RWPE1 (cell line): ENCODE measurements around the gene NCOA5.

Experiments
- CTCF ChIA-PET: fragments of 350-600 bp; sonication (Branson Sonifier 250); formaldehyde crosslinking; extraction: SDS; loops from one replicate; lab custom pipeline; 2021; lab: Yijun Ruan, JAX
- POLR2A ChIA-PET: fragments of 400-600 bp; formaldehyde crosslinking; extraction: SDS; loops from one replicate; lab custom pipeline; 2020; ENCODE audit warnings: antibody characterized with exemption; ENCODE audit not compliant: low non-redundant PET; lab: Yijun Ruan, JAX
- DNase-seq: peaks from one replicate; pipeline ENCODE4 v3.0.0; 2012; ENCODE audit warnings: low spot score
- H3K27ac ChIP-seq: fragments of 450-650 bp; 2 replicates; pipeline ENCODE4 v1.5.1; 2017
- TF ChIP-seq, protein P1 (sequence below): fragments of 450-650 bp; conservative IDR thresholded peaks from 2 replicates; pipeline ENCODE4 v1.5.1; 2017; ENCODE audit warnings: low read depth, mild to moderate bottlenecking

Gene NCOA5

DNA sequence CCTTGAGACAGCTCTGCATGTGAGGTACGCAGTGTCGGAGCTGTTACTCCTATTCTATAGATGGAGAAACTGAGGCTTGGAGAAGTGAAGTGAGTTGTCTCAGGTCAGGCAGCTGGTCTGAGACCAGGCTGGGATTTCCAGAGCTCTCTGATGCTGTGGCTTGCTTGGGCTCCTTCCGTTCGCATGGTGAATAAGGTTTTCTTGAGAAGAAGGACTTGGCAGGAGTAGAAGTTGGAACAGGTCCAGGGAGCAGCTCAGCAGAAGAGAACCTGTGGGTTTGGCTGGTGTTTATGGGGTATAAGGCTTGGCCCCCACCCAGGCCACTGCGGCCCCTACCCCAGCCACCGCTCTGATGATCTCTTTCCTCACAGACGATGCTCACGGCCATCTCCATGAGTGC is 53.4 kb downstream of the NCOA5 start:
- ChIA-PET POLR2A (no interaction called here), CTCF (interaction anchor here (0.6 to 0.7 kb wide), 3 partner anchors 16 to 443 kb away, joined by 3 read pairs; no protein-coding TSS in a partner anchor)
- TF ChIP-seq, protein P1, sequence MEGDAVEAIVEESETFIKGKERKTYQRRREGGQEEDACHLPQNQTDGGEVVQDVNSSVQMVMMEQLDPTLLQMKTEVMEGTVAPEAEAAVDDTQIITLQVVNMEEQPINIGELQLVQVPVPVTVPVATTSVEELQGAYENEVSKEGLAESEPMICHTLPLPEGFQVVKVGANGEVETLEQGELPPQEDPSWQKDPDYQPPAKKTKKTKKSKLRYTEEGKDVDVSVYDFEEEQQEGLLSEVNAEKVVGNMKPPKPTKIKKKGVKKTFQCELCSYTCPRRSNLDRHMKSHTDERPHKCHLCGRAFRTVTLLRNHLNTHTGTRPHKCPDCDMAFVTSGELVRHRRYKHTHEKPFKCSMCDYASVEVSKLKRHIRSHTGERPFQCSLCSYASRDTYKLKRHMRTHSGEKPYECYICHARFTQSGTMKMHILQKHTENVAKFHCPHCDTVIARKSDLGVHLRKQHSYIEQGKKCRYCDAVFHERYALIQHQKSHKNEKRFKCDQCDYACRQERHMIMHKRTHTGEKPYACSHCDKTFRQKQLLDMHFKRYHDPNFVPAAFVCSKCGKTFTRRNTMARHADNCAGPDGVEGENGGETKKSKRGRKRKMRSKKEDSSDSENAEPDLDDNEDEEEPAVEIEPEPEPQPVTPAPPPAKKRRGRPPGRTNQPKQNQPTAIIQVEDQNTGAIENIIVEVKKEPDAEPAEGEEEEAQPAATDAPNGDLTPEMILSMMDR: no peak
- no peak for DNase-seq
- no peak overlapping the region for H3K27ac ChIP-seq

DNA sequence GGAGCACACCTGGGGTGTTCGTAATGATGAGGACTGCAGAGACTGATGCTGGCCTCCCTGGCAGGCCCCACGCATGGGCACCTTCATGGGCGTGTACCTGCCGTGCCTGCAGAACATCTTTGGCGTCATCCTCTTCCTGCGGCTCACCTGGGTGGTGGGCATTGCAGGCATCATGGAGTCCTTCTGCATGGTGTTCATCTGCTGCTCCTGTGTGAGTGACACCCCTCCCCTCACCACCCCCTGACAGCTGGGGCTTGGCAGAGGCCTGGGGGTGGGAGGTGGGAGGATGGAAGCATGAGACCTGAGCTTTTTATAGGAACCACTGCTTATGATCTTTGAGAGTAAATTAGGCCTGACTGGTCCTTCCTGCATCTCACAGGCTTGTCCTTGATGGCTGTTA is 54.0 kb downstream of the NCOA5 start:
- DNase-seq: no peak

DNA sequence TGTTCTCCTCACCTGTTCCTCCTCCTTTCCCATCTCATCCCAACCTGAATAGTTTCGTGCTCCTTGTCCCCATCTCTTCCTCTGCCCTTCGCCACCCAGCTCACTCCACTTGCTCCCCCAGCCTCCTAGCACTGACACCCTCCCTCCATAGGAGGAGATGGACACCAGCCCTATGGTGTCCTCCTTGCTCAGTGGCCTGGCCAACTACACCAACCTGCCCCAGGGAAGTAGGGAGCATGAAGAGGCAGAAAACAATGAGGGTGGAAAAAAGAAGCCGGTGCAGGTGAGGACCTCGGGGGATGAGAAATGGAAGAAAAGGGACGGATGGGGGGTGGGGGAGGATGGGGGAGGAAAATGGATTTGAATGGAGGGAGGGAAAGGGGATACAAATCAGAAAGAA is 54.5 kb downstream of the NCOA5 start:
- H3K27ac ChIP-seq: no peak overlapping the region
- DNase-seq: no peak
- POLR2A ChIA-PET: no interaction called here
- CTCF ChIA-PET: interaction anchor here (0.7 kb wide), 1 partner anchor 24 kb away, joined by 8 read pairs; no protein-coding TSS in a partner anchor
- TF ChIP-seq, protein P1: no peak

More for the DNA sequence above, 54.0 kb downstream of the NCOA5 start:
- POLR2A ChIA-PET: no interaction called here
- CTCF ChIA-PET: interaction anchor here (0.6 to 0.7 kb wide), 2 partner anchors 16 to 23 kb away, joined by 3 to 8 read pairs; no protein-coding TSS in a partner anchor
- TF ChIP-seq, protein P1: no peak
- H3K27ac ChIP-seq: no peak overlapping the region

DNA sequence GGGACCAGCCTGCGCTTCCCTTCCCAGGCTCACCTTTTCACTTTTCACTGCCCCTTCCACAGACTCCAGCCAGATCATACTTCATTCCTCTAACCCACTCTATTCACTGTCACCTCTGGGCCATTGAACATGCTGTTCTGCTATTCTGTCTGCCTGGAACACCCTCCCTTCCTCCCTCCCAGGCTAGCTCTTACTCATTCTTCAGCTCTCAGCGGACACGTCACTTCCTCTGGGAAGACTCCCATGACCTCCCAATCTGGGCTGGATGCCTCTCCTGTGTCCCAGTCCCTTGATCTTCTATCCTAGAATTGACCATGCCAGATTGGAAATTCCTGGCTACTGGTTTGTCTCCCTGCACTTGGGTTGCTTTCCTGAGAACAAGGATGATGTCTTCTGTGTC is 55.7 kb downstream of the NCOA5 start:
- DNase-seq: no peak
- CTCF ChIA-PET: interaction anchor here (1.5 kb wide), 1 partner anchor 21 kb away, joined by 3 read pairs; no protein-coding TSS in a partner anchor
- POLR2A ChIA-PET: no interaction called here
- H3K27ac ChIP-seq: no peak overlapping the region
- TF ChIP-seq, protein P1: no peak

DNA sequence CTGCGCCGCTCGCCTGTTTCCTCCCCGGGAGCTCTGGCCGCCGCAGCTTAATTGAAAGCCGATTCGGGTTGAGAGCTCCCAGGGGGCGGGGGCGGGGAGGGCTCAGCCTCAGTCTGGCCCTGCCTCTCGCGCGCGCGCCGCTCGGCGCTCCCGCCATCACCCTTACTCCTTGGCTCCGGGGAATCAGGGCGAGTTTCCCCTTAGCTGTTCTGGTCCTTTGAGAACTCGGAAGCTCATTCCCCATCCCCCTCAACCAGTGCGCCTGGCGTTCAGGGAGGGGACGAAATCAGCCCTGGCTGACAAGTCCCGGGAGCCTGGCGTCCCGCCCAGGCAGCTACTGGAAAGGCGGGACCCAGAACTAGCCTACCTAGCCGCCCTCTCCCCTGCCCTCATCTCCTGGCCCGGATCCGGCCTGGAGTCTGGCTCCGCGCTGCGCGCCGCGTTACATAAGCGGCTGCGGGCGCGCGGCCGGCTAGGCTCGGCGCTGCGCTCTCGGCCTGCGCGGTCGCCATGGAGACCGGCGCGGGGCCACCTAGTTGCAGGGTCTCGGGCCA is 58.0 kb downstream of the NCOA5 start:
- ChIA-PET CTCF (interaction anchor here (0.6 to 2.1 kb wide), 3 partner anchors 9 to 893 kb away, joined by 3 to 12 read pairs (median 3); no protein-coding TSS in a partner anchor), POLR2A (no interaction called here)
- peak; percentile 41 for DNase-seq
- TF ChIP-seq, protein P1: no peak
- no peak overlapping the region for H3K27ac ChIP-seq

DNA sequence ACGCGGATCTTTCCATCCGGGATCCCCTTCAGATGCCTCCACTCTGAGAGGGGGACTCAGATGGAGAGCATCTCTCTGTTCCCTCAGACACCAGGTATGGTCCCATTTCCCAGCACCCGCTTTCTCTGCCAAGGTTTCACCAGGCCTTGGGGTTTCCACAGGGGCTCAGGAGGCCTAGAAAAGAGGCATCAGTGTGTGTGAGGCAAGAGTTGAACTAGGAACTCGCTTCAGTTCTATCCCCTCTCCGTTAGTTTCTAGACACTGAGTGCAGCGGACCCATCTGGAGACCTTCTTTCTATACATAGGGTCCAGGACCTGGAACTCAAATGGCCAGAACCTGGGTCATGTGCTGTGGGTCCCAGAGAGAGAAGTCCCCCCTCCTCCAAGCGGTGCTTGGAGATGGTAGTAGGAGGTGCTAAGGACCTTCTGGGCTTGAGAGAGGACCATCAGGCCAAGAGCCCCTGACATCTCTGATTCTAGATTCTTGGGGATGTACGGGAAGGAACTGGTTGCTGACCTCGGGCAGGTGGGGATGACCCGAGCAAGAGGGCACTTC is 58.7 kb downstream of the NCOA5 start:
- TF ChIP-seq, protein P1: no peak
- H3K27ac ChIP-seq: no peak overlapping the region
- no peak for DNase-seq
- ChIA-PET CTCF (interaction anchor here (0.8 kb wide), 1 partner anchor 892 kb away, joined by 3 read pairs; no protein-coding TSS in a partner anchor), POLR2A (no interaction called here)
